Thyroid gland (tissue), 4 donors: ENCODE measurements around the gene CENPV.

Experiments used
- CTCF ChIP-seq, 6 experiments: fragments of 200-600 bp in 3 of 6; fragments of 450-650 bp in 3 of 6; sonication (generic) in 3 of 6; IDR thresholded peaks; one replicate each; pipeline ENCODE4 v1.5.1; 2016 to 2019; ENCODE audit warnings: antibody characterized with exemption in 6 of 6, mild to moderate bottlenecking in 2 of 6, inconsistent platforms in 1 of 6, moderate library complexity in 1 of 6
- POLR2A ChIP-seq, 2 donors: fragments of 450-650 bp; IDR thresholded peaks; one replicate each; pipeline ENCODE4 v1.6.1; 2017; ENCODE audit warnings: antibody characterized with exemption in 2 of 2, mild to moderate bottlenecking in 2 of 2, moderate library complexity in 1 of 2

DNA sequence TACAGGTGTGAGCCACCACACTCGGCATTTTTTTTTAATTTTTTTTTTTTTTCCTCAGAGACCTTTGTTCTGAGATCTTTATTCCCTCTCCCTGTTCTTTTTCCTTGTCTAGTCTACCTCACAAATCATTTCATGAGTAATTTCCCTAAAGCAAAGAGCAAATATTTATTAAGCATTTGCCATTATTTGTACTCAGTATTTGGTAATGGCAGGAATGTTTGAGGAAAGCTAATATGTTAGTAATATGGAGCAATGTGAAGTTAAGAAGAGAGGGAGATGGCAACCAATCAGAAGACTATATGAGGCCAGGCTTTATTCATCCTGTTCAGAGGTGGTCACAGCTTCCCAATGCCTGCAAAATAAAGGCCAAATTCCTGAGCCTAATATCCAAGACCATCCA, 13.3 kb downstream of the CENPV start:
- TF ChIP-seq CTCF (IDR thresholded peaks at IDR 0.05) (no peak), POLR2A (IDR thresholded peaks at IDR 0.05) (no peak)
